HG02981 (cell line): ENCODE data around the gene SPANXN3.
"Not testable (repeated sequence)": the region's sequence is repeated elsewhere in the genome, so short reads cannot be mapped to it uniquely, and the experiment has no call there.

Experiments used
- ATAC-seq: cut with Tn5 transposase; IDR thresholded peaks from one replicate; pipeline ENCODE4 v1.9.1; 2021; ENCODE audit warnings: mild to moderate bottlenecking, moderate library complexity; ENCODE audit not compliant: unreplicated experiment

Gene SPANXN3, protein sequence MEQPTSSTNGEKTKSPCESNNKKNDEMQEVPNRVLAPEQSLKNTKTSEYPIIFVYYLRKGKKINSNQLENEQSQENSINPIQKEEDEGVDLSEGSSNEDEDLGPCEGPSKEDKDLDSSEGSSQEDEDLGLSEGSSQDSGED

DNA sequence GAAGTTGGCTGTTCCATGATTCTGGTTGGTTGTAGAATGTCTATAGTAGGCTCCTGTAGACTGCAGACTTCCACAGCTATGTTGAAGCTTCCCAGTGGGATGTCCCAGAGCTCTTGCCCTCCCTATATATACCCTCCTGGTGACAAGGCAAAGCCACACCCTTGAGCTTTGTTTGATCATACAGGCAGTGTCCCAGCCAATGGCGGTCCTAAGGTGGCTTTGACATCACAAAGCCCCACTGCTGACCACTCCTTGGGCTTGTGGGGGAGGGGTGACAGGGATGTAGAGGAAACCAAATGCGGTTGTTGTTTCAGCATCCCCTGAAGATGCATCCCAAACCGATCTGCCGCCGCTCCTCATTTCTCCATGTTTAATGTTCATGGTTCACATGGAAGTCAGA, at the start of gene SPANXN3:
Gene SPANXN3, minus strand, starts transcription at position 101 of the 400 bp plus-strand sequence. Its CDS starts 84 bp downstream, at position 17.
- not testable (repeated sequence) for ATAC-seq

DNA sequence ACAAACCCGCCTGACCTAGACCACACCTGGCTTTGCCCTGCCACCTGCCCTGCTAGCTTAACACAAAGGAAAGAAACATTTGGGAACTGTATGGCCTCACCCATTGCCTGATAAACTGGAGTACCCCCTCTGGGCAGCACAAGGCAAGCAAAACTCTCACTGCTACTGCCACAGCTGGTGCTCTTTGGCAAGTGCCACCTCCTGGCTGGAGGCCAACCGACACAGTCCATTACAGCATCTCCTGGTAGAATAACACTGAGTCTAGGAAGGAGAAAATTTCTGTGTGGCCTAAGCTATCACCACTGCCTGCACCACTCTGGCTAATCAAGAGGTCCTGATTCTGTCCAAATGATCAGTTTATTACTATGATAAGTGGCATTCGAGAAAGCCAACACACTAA, 18.9 kb upstream of the SPANXN3 start:
- ATAC-seq, result no peak

DNA sequence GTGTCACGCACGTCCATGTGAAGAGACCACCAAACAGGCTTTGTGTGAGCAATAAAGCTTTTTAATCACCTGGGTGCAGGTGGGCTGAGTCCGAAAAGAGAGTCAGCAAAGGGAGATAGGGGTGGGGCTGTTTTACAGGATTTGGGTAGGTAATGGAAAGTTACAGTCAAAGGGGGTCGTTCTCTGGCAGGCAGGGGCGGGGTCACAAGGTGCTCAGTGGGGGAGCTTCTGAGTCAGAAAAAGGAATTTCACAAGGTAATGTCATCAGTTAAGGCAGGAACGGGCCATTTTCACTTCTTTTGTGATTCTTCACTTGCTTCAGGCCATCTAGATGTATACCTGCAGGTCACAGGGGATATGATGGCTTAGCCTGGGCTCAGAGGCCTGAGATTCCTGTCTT, 15.1 kb downstream of the SPANXN3 start:
- ATAC-seq, result not testable (repeated sequence)

DNA sequence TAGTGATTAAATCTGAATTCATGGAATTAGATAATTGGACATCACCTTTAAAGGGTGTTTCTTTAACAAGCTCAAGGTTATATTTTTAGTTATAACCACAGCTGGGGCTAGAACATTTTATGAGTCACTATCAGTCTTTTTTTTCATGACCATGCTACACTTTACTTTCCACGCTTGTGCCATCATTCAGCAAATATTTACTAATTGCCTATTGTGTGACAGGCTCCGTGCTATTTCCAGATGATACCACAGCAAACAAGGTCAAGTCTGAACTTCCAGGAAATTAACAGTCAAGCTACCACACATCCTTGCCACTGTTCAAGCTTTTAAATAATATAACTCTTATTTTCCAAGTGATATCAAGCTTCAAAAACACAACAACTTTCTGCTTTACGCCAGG, 16.5 kb downstream of the SPANXN3 start:
- ATAC-seq, result no peak

DNA sequence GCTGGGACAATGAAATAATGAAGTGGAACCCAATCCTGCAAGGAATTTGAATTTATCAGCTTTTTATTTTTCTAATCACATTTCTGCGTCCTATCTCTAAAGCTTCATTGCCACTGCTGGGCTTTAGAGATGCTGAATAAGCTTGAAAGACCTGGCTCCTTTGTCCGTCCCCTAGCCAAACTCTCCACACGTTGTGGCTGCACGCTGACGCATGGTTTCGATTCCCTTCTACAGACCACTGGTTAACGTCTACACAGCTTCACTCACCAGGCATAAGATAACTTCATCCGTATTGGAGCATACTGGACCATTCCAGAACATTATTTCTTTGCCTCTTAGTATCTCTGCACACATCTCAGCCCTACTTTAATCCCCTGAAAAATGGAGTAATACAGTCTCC, 31.2 kb downstream of the SPANXN3 start:
- ATAC-seq, result no peak

DNA sequence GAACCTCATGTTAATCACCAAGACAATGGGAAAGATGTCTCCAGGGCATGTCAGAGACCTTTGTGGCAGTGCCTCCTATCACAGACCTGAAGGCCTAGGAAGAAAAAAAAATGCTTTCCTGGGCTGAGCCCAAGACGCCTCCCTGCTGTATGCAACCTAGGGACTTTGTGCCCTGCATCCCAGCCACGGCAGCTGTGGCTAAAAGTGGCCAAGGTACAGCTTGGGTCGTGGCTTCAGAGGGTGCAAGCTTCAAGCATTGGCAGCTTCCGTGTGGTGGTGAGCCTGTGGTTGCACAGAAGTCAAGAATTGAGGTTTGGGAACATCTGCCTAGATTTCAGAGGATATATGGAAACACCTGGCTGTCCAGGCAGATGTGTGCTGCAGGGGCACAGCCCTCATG, 40.5 kb downstream of the SPANXN3 start:
- ATAC-seq, result no peak

DNA sequence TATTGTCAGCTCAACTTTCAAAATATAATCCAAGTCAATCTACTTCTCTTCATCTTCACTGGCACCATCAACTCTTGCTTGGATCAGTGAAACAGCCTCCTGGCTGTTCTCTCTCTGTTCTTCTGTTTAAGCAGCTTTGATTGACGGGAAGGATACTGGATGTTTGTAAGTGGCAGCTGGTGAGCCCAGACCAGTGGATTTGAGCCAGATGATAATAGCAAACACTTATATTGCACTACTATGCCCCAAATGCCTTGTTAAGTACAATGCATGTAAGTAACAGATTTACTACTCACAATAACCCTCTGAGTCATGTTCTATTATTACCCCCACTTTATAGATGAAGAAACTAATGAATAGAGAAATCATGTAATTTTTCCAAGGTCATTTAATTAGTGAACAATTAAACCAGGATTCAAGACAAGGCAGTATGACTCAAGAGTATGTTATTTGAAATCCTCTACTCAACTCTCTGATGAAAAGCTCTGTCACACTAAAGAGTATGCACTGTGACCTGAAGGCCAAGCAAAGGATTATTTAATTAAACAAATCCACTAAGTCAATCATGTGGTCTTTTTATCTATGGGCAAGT, 44.8 kb downstream of the SPANXN3 start:
- ATAC-seq, result no peak

DNA sequence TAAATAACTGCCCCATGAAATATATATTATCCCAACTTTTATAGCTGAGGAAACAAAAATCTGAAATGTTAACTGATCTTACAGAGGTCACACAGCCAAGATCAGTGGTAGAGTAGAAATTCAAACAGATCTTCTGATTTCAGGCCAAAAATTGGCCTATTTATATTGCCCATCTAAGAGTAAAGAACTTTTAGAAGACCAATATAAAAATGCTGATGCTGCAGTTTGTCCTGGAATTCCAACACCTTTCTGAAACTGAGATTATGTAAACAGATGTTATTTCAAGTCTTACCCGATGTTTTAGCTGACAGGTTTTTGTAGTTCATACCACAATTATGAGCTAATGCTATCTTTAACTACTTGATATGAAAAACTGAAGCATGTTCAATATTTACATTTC, 51.1 kb downstream of the SPANXN3 start:
- no peak for ATAC-seq

DNA sequence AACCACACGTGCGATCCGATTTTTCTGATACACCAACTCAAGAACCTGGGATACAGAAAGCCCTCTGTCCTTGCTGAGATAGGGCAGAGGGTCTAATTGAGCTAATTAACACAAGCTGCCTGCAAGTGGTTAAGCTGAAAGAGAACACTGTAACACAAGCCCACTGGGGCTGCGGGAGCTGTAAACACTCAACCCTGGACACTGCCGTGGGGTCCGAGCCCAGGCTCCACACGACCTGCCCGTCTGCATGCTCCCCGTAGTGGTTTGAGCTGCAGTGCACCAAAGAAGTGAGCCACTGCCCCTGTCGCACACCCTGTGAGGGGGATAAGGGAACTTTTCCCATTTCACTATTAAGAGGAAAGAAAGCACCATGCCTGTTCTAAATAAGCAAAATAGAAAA, 54.6 kb downstream of the SPANXN3 start:
- no peak for ATAC-seq

DNA sequence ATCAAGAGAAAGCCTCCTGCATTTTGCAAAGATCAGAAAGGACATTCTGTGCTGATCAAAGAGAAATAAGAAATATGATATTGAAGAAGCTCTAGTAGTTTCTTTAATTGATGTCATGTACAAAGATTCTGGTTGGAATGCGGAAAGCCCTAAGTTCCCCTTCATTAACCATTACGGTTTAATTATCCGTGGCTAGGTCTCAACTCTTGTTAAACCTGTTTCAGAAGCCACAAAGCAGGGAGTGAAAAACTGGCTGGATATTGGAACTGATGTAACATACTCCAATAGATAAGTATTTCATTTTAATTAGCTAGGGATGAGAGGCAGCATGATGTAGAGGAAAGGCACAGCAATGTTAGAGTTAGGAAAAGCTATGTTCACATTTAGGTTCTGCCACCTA, 55.7 kb downstream of the SPANXN3 start:
- ATAC-seq, result no peak
